OCI-M2 (cell line): ENCODE results near the gene PCGF3.
"Not testable (repeated sequence)": the region's sequence is repeated elsewhere in the genome, so short reads cannot be mapped to it uniquely, and the experiment has no call there.

Experiments
- DNase-seq: peaks from one replicate; lab custom pipeline; 2025; ENCODE audit not compliant: unreplicated experiment; lab: John Stamatoyannopoulos, UW

PCGF3 gene

DNA sequence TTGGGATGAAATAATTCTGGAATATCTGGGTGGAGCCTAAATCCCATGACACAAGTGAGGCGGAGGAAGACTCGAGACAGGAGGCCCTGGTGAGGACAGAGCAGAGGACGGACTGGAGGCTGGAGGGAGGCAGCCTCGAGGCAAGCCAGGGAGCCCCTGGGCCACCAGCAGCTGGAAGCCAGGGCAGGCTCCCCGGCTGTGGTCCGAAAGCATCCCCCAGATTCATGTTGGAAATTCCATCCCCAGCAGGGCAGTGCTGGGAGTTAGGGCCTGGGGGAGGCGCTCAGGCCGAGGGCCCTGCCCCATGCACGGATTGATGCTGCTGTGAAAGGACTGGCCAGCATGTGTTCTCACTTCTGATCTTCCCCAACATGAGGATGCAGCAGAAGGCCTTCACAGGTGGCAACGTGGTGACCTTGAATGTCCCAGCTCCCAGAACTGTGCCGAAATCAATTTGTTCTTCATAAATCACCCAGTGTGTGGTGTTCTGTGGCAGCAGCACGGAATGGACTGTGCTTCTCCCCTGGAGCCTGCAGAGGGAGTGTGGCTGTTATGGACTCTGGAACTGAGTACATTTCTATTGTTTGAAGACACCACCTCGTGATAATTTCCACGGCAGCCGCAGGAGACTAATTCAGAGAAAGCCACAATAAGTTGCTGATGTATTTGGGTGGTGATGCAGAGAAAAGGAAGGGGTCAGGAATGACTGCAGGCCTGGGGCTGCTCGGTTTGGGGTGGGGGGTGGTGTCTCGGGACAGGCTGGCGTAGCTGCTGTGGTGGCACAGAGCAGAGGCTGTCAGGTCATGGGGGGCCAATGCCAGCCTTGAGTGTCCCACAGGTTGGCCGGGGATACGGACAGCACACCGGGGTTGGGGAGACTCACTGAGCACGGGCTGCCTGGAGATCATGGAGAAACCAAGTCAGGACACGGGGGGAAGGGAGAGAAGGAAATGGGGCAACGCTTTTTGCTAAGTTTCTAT is 56.9 kb downstream of the PCGF3 start:
- DNase-seq: no peak

DNA sequence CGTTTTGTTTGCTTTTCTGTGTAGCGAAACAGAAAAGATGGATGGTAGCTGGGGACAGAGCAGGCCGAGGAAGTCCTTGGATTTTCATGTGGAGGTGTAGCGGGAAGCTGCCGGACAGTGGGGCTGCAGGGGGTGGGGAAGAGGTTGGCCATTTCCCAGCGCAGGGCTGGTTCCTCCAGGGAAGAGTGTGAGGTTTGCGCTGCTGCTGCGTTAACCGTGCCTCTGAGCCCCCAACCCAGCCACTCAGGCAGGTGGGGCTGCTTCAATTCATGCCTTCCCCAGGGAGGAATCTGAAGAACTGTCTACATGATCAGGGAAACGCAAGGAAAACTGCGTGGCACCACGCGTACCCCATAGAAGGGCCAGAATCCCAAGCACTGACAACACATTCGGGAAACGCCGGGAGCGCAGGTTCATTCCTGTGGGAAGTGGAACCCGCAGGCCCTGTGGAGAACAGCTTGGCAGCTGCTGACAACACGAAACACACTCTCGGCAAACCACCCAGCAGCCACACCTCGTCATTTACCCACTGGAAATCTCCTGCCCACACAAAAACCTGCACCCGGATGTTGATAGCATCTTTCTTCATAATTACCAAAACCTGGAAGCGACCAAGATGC is 57.7 kb downstream of the PCGF3 start:
- no peak for DNase-seq

DNA sequence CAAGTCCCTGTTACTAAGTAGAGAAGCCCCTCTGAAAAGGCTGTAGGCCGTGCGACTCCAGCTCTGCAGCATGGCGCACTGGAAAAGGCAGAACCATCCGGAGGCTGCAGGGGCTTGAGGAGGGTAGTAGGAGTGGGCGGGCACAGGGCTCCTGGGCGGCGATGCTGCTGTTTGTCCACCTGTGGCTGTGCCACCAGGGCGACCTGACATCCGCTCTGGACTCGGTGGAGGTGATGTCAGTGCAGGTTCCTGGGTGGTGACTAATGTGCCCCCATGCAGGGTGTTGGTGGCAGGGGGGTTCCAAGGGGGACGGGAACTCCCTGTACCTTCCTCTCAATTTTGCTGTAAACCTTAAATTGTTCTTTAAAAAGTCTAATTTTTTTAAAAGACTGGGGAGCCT is 58.3 kb downstream of the PCGF3 start:
- no peak for DNase-seq

DNA sequence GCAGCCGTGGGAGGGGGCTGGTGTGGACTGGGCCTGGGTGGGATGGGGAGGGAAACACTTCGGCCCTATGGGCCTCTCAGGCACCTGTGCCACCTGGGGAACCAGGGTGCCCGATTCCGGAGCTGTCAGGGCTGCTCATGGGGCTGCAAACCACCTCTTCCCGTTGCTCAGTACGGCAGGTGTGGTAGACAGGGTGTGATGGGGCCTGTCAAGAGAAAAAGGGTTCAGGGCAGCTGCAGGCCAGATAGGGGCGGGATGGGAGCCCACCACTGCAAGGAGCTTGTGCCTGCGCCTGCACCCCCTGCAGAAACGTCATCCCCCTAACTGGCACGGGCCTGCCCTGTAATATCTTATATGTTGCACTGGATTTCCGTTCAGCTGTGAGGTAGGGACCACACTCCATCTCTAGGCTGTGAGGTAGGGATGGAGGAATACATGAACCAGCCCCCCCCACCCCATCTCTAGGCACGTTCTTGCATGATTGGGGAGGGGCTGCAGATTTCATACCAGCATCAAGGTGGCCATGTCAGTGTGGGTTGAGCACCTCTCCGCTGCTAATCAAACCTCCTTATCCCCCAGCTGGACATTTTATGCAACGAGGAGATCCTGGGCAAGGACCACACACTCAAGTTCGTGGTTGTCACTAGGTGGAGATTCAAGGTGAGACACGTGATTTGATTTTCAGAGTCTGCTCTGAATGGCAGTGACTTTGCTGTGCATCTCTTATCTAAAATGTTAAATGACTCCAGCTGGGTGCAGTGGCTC is 59.0 kb downstream of the PCGF3 start:
- no peak for DNase-seq

DNA sequence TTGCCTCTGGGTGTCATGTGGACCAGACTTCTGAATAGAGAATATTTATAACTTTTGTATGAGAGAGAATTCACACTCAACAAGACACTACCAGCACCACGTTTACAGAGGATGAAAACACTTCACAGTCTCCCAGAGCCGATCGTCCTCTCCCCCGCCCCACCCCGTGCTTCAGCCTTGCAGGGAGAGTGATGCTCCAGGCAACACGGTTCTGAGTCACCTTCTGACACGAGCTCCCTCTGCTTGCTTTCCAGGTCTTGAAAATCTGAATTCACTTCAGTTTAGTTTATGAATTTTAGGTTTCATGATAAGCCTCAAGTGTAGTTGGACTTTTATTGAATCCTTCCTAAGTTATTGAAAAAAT is 60.5 kb downstream of the PCGF3 start:
- no peak for DNase-seq

DNA sequence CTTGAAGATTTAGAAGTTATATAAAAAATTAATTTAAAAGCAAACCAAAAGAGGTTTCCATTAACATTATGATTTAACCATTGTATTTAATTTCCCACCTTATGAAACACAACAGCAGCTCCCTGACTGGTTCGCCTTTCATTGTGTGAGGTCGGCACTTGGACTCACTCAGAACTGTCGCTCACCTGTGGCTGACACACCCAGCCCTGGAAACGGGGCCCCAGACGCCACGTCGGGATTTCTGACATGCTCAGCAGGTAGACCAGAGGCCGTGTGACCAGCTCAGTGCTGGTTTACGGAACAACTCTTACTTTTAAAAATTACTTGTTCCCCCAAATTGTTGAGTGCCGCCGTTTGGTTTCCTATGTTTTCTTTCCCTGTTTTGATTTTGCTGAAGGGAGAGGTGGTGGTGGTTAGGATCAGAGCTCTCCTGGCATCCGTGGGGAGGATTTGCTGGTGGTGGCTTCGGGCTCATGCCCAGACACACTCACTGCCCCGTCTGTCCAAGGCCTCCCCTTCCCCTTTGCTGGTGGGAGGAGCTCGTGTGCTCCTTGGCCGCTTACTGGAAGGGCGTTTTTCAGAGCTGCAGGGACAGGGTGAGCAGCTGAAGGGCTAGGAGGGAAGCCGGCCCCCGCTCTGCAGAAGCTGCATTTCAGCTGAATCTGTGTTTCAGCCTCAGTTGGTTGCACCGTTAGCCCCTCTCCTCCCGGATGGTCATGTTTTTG is 61.1 kb downstream of the PCGF3 start:
- no peak for DNase-seq

DNA sequence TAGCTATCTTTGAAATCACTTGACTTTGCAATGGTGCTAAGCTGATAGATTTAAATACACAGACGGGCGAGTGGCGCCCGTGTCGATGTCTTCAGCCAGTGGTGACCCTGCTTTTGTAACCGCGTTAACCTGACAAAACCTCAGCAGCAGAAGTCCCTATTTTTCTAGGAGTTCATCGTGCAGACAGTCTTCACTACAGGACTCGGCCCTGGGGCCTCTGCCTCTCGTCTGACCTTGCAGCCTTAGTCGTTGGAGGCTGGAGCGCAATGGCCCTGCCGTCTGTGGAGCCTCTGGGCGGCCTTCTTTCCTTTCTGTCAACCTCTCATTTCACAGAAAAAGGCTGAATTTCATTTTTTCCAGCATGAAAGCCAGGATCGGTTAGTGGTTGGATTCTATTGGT is 62.4 kb downstream of the PCGF3 start:
- DNase-seq: no peak

DNA sequence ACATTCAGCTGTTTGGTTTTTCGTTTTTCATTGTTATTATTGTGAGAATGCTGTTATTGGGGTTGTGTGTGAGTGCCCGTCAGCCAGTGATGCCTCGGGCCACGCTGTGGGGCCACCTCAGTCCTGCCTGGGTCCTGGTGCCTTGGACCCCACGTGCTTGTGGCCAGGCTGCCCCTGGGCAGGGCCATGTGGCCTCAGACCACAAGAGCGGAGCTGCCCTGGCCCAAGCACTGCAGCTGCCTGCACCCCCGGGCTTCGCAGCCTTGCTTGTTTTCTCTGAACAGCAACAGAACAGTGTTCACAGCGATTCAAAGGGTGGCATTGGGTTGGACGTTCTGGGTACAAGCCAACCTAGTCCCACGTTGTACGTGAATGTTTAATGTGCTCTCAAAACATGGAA is 63.4 kb downstream of the PCGF3 start:
- no peak for DNase-seq

DNA sequence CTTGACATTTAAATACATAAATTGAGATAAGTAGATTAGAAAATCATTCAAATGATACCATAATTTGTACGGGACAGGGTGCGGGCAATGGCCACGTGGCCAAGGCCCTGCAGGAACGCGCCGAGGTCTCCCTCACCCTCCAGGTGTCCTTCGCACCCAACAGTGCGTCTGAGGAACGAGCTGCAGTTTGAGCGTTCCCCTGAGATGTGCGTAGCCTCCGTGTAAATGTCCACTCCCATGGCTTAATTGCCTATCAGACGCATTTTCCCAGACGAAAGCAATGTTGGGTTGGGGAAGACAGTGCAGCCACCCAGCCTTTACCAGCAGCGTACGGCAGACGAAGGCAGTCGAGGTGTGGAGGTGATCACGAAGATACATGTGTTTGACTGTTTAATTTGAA is 63.9 kb downstream of the PCGF3 start:
- no peak for DNase-seq

DNA sequence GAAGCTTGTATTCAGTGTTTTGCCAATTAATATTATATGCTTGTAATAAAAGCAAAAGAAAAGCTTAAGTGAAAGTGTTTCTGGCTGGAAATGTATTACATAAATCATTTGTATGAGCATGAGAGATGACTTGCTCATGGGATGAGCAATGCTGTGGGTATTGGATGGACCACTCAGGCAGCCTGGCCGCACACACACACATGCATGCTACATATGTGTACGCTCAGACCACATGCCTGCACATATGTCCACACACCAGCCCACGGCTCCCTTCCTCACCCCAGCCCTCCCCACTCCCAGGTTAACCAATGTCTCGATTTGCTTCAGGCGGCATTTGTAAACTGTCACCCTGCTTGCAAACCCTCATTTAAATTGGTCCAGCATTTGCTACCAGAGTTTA is 64.4 kb downstream of the PCGF3 start:
- DNase-seq: no peak

DNA sequence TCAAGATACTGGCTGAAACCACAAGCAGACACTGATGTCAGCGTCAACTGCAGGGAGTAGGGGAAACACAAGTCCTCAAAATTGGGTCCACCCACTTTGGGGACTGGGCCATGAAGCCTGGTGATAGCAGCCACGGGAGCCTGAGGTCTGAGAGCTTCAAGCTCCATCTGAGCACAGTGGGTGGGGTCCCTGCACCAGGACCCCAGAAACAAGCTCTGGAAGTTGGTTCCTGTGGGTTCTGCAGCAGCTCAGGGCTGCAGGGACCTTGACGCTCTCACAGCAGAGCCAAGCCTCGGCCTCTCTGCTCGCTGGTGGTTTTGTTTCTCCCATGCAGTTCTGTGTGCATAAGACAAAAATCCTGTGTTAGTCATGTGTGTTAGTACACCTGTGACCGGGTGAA is 65.8 kb downstream of the PCGF3 start:
- no peak for DNase-seq

DNA sequence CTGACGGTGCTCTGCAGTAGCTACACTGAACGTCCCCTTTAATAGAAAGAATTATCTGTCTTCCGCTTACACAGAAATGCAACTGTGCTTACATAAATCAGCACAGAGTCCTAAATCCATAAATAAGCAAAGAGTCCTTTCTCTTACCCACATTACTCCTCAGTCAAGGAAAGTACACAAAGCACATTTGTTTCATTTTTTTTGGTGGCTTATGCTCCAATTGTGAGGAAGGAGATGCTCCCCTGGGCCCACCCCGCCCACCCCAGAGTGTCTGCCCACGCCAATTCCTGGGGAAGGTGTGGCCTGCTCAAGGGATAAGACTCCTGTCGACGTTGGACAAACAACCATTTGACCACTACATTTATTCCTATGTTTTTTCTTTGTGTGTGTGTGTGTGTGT is 66.5 kb downstream of the PCGF3 start:
- no peak for DNase-seq

DNA sequence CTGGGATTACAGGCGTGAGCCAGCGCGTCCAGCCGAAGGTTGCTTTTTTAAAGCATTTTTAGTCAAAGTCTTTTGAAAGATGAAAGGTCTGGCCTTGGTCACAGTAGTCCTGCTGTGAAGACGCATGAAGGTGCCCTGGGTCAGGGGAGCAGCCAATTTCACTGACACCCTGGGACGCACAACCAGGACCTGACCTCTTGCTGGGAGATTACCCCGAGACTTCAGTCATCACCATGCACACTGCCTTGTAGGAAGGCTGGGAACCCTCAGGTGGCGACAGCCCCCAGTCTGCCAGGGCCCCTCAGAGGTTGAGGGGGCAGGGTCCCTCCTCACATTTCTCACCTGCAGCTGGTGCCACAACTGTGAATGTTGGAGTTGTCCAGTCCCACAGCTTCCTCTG is 67.1 kb downstream of the PCGF3 start:
- no peak for DNase-seq

DNA sequence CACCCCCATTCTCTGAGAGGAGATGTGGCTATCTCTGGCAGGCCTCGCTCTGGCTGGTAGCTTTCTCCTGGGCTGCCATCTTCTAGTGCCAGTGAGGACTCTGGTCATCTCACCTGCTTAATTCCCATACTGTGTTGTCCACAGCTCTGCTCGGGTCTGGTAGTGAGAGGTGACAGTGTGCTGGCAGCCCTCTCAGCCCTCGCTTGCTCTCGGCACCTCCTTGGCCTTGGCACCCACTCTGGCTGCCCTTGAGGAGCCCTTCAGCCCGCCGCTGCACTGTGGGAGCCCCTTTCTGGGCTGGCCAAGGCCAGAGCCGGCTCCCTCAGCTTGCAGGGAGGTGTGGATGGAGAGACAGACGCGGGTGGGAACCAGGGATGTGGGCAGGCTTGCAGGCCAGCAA is 67.6 kb downstream of the PCGF3 start:
- DNase-seq: no peak

DNA sequence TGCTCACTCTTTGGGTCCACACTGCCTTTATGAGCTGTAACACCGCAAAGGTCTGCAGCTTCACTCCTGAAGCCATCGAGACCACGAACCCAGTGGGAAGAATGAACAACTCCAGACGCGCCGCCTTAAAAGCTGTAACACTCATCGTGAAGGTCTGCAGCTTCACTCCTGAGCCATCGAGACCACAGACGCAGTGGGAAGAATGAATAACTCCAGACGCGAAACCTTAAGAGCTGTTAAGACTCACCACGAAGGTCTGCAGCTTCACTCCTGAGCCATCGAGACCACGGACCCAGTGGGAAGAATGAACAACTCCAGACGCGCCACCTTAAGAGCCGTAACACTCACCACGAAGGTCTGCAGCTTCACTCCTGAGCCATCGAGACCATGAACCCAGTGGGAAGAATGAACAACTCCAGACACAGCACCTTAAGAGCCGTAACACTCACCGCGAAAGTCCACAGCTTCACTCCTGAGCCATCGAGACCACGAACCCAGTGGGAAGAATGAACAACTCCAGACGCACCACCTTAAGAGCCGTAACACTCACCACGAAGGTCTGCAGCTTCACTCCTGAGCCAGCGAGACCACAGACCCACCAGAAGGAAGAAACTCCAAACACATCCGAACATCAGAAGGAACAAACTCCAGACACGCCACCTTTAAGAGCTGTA is 68.9 kb downstream of the PCGF3 start:
- not testable (repeated sequence) for DNase-seq

DNA sequence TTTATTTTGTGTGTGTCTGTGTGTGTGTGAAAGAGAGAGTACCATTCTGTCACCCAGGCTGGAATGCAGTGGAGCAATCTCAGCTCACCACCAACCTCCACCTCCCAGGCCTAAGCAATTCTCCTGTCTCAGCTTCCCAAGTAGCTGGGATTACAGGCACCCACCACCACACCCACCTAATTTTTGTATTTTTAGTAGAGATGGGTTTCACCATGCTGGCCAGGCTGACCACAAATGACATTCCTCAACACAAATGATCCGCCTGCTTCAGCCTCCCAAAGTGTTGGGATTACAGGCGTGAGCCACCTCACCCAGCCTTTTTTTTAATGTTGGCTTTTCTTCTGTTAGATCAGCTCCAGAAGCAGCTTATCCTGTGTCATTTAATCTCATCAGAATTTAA is 69.9 kb downstream of the PCGF3 start:
- DNase-seq: not testable (repeated sequence)

DNA sequence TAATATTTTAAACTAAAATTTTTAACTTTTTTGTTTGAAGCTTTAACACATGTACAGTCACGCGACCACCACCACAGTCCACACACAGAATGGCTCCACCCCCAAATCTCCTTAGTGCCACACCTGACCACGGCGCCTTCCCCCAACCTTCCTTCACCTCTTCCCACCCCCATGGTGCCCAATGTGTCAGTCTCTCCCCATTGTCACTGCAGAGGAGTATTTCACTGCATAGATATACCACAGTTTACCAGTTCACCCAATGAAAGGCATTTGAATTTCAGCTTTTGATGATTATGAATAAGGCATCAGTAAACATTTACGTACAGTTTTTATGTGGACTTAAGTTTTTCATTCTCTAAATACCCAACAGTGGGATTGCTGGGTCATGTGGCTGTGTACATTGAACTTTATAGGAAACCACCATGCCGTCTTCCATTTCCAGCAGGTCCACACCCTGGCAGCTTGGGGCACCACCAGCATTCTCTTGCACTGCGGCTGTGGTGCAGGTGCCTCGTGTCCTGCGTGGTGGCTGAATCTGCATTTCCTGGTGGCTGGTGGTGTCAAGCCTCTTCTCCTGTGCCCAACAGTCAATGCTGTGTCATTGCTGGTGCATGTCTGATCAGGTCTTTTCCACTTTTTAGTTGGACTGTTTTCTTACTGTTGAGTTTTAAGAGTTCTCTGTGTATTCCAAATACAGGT is 71.3 kb downstream of the PCGF3 start:
- no peak for DNase-seq

DNA sequence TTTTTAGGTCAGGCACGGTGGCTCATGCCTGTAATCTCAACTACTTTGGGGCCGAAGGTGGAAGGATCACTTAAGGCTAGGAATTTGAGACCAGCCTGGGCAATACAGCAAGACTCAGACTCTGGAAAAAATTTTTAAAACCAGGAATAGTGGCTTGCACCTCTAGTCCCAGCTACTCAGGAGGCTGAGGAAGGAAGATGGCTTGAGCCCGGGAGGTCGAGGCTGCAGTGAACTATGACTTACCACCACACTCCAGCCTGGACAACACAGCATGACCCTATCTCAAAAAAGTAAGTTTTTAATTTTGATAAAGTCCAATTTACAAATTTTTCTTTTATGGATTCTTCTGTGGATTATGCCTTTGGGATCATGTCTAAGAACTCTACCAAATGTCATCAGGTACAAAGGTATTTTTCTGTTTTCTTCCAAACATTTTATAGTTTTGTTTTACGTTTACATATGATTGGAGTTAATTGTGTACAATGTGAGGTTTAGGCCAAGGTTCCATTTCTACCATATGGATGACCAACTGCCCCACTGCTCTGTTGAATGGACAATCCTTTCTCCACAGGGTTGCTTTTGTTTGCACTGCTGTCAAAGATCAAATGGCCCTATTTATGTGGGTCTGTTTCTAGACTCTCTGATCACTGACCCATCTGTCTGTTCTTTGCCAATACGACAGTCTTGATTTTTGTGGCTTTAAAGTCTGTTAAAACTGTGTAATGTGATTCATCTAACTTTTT is 72.1 kb downstream of the PCGF3 start:
- no peak for DNase-seq

DNA sequence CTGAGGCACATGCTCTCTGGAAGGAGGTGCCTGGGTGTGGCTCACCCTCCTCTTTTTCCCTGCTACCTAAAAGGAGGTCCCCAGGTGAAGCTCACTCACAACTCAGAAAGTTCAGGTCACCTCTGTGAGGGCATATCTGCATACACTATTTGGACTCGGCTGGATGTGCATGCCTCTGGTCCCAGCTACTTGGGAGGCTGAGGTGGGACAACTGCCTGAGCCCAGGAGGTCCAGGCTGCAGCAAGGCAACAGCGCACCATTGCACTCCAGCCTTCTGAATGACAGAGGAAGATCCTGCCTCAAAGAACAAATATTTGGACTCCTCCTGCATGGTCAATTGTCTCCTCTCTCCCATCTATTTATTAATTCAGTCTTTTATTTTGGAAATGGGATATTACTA is 73.9 kb downstream of the PCGF3 start:
- no peak for DNase-seq
